ENCODE results near the gene DIPK2A.

DIPK2A gene, protein sequence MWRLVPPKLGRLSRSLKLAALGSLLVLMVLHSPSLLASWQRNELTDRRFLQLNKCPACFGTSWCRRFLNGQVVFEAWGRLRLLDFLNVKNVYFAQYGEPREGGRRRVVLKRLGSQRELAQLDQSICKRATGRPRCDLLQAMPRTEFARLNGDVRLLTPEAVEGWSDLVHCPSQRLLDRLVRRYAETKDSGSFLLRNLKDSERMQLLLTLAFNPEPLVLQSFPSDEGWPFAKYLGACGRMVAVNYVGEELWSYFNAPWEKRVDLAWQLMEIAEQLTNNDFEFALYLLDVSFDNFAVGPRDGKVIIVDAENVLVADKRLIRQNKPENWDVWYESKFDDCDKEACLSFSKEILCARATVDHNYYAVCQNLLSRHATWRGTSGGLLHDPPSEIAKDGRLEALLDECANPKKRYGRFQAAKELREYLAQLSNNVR

DNA sequence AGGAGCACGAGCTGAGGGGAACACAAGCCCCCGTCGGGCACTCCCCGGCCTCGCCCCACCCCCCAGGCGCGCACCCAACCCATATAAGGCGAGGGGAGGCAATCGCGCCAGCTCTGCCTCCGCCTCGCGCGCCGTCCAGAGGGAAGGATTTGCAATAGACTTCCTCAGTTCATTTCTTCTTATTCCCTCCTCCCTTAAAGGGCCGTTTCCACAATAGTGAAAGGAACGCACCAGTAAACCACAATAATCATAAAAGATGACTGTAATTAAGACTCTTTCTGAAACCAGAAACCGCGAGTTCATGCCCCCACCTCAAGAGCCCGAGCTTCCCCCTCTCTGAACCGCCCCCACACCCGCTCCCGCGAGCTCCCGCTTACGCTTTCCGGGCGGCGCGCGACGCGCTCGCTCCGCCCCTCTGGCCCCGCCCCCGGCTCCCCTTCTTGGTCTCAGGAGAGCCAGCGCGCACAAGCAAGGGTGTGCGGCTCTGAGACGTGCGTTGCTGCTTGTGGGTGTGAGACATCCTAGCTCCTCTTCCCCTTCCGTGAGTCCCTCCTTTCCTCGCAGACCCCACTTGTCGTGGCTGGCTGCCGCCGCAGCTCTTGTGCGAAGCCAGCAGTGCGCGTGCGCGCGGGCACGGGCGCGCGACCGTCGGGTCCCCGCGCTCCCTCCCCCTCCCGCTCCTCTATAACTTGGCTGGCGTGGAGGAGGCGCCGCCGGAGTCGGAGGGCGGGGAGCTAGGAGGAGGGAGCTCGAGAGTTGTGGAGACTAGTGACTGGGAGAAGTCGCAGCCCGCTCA lies at the start of gene DIPK2A:
DIPK2A (plus strand) TSS at position 465 of the 796 bp plus-strand sequence. CDS start 510 bp downstream, outside the sequence.
- peak; percentile 90 for DNase-seq

DNA sequence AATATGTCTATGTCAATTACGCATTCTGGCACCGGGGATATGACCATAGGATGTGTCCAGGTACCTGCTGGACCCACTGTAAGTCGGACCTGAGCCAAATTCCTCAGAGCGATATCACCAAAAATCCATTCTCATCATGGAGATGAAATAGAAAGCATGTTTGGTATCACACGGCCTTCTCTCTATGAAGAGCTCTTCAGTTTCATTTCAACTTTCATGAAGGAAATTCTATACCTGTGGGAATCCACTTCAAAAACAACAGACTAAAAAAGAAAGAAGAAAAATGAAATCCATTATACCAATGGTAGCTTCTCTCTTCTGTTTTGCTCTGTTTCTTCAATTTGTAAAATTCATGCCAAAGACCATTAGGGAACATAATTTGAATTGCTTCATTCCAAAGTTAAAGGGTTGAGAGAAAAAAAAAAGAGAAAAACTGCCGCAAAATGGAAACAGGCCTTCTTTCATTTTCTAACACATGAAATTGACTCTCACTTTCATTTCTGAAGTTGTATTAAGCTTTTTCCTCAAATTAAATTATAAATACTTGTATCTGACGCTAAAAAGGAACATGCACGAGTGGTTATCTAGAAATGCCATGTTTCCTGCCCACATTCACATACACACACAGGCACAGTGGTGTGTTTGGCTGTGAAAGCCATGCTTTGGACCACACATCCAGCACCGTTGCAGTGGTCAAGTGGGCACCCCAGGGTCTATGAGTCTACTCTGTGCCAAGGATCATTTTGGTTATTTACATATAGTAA lies 46.9 kb upstream of the DIPK2A start:
- DNase-seq, result no peak

DNA sequence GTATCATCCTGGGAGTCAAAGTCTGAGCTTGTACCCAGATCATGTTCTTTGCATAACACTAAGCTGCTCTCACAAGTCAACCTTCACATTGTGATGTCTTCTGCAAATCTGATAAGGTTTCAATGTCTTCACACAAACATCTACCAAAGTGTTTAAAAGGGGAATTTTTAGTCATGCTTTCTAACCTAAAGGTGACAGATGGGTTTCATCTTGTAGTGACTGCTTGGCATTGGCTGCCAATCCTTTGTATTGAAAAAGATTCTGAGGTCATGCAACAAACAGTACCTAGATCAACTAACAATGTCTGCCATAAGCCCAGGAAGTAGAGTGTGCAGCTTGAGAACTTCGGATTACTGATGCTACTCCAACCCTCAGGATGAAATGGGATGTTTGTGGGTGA lies 43.6 kb upstream of the DIPK2A start:
- no peak for DNase-seq

DNA sequence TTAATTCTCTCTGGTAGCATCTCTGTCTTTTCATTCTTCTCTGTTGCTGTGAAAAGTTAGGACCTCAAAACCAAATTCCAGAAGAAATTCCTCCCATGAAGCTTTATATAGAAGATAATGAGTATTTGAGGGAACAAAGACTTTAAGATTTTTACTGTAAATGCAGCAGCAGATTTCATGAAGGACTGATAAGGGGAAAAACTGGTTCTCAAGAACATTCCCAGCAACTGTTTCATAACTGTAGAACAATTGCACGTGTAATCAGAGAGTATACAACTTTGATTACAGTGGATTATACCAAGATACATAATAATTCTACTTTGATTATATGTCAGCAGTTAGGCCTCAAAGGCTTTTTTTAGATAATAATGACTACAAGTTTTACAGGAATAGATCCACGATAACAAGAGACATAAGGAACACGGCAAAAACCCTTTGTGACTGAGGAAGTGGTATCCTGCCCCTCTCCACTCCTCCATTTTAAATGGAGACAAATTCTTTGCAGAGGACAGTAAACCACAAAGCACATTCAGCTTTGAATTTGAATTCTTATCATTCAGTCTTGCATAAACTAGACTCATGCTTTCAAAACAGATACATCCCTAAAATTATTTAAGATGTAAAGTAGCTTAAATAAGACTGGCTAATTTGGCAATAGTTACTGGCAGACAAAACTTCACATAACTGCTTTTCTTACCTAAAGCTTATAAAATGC lies 42.9 kb upstream of the DIPK2A start:
- no peak for DNase-seq

DNA sequence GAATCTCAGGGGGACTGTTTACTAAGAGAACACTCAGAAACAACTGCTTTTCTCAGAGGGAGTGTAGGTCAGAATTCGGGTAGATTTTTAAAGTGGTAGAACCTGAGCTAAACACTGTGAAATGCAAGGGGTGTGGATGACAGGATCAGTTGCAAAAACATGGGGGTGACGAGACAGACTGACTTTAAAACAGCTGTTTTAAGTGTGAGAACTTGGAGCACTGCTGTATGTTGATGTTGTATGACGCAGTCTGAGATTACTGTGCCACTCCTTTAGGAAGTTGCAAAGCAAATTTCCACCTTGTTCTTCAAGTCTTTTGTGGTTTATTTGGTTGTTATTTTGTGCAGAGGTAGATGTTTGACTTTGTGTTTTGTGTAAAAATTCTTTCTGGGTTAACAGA lies 36.8 kb upstream of the DIPK2A start:
- no peak for DNase-seq

DNA sequence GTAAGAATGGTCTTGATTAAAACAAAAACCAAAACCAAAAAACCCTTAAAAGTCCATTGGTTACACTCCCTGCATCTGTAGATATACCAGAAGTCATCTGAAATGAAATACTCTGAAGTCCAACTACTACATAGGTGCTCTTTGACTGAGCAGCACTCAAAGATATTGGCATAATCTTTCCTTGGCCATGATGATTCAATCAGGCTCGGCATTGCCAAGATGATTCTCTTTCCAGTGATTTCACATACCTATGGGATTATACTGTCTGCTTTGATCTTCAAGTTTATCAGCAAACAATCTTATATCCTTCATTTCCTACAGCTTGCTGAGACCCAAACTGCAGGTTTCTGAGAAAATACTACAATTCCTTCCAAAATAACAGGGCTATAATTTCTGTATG lies 35.9 kb upstream of the DIPK2A start:
- no peak for DNase-seq

DNA sequence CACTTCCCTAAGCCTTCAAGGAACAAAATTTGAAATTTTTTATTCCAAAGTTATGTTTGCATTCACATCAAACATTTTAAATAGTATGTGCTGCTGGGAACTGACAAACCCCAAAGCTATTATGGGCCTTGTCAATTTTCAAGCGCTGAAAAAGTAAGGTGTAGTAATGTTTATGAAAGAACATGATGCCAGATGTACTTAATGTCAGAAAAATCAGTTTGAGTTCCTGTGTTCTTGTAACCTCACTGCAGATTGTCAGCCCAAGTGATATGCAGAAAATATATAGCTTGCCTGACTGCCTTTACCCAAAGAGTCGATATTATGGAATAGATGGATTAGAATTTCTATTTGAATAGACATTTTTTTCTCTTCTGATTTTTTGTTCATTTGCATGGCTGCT lies 20.8 kb upstream of the DIPK2A start:
- no peak for DNase-seq

DNA sequence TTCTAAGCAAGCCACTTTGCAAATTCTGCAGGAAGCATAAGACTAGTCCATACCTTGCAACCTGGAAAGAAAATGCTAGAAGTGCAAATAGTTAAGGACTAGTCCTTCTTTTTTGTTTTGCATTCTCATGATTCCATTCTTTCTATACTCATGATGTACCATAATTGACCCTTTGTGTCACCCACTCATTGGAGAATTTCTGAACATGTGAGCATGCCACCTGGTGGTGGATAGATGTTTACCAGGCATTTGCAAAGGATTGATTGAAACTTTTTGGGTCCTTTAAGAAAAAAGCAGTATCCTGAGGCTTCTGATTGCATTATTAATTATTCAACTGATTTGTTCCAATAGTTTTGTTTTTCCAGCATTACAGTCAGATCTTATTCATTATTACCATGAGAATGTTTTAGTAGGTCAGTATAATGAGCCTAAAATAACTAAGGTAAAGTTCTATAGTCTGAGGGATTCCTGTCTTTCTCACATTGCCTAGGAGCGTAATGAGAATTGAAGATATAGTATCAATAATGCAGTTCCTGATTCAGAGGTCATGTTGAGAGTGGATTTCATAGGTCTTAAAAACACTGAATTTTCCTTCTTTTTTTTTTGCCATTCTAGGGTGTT lies 20.2 kb upstream of the DIPK2A start:
- no peak for DNase-seq

DNA sequence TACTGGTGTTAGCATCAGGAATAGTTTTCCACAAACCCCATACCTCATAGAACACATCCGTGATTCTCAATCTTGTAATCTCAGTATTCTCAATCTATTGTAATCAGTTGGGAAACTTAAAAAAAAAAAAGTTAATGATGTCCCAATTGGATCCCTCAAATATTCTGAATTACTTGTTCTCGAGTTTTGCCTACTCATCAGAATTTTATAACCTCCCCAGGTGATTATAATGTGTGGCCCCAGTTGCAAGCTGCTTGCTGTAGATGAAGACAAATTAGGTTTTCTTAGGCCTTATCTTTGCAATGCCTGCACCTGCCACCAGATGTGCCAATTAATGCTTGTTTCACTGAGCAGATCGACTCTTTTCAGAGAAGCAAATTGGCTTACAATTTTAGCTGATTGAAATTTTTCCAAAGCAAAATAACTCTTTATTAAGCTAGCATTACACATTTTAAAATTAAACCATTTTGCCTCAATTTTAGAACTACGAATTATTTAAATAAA lies 19.0 kb upstream of the DIPK2A start:
- DNase-seq, result no peak

DNA sequence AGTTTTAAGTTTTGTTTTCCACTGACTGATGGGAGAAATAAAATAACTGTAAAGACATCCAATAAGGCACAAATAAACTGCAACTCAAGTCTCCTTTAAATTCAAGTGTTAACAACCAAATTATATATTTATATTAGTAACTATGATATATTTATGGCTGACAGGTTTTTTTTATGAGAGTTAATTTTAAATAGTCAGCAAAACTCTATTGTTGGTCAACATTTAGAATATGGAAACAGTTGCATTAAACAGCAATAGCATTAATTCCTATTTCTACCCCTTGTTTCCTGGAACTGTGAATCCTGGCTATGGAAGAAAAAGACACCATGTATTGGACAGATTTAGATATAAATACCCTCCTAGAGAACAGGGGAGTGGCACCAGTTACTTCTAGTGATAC lies 16.5 kb upstream of the DIPK2A start:
- no peak for DNase-seq

DNA sequence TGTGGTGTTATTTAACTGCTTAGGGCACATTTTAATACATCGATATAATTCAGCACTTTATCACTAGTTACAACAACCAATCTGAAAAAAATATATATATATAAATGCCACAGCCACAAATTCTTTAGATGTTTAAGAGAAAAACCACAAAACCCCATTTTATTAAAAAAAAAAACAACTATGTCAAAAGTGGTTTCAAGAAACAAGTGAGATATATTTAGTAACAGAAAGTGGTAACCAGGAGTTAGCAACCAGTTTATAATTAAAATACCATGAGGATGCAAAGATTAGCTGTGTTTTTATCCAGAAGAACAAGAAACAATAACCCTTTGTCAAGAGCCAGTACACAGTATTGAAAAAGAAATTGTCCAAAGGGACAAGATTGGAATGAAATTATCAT lies 14.8 kb upstream of the DIPK2A start:
- DNase-seq, result no peak

DNA sequence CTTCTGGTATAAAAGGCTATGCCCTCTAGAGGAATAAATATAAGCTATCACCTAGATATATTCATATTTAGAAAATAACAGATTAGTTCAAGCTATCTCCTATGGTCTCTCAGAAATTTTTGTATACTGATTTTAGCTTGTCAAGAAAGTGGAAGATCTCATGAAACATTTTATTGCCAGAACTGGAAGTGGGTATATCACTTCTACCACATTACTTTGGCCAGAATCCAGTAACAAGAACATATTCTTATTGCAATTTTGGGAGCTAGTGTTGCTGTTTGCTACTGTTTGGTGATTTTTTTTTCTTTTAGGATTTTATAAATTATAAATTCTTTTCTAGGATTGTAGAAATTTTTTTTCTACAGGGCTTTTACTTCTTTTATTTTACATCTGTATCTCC lies 14.2 kb upstream of the DIPK2A start:
- DNase-seq, result no peak

DNA sequence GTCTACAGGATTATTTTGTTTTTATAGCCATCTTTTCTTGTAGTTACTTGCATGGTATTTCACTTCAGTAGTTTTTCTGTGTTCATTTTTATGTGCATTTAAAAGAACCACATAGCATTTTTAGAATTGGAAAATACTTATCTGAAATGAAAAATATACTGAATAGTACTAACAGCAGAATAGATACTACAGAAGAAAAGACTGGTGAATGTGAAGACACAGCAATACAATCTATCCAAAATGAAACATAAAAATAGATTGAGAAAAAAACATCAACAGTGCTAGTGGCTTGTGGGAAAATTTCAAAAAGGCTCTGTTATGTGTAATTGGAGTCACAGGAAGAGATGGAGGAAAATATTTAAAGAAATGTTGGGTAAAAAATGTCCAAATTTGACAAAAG lies 12.7 kb upstream of the DIPK2A start:
- no peak for DNase-seq

DNA sequence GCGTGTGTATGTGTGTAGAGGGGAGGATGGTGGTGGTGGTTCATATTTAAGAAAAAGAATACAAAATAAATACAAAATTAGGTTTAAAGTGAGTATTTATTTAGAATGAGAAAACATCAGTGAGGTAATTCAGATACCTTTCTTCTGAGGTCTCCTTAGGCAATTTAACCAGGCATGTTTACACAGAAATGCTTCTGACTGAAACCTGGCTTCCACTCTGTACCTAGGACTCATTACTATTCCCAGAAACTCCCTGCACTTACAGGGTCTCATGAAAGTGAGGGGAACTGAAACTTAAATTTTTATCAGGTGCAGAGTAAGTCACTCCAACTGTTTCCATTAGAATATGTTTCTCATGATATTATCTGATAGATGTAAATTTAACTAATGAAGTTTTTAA lies 10.3 kb upstream of the DIPK2A start:
- no peak for DNase-seq

DNA sequence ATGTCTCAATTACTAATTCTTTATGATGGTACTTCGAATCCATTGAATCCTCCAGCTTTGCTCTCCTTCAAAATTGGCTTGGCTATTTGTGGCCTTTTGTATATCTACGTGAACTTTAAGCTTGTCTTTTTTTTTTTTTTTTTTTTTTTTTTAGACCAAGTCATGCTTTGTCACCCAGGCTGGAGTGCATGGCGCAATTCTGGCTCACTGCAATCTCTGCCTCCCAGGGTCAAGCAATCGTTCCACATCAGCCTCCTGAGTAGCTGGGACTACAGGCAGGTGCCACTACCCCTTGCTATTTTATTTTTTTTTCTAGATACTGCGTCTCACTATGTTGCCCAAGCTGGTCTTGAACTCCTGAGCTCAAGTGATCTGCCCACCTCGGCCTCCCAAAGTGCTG lies 7.7 kb upstream of the DIPK2A start:
- no peak for DNase-seq

DNA sequence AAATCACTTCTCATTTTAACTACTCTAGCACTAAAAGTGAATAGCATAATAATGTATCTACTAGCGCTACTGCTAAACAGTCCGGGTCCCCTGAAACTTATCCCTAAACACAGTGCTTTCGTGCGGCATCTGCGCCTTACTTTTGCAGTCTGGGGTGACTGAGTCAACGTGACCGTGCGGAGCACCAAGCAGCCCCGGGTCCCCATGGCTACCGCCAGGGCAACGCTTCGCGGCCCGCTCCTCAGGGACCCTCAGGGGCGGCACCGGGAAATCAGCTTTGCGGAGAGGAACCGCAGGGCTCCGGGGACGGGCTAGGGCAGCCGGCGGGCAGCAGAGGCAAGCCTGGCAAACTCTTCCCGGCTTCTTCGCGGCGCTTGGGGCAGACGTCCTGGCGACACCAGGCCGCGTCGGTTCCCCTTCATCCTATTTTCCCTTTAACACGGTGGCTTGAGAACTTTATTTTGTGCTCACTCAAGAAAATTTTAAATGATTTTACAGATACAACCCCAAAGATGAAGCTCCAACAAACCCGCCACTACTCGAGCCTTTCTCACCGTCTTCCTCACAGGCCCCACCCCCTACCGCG lies 757 bp upstream of the DIPK2A start:
- peak; percentile 26 for DNase-seq

DNA sequence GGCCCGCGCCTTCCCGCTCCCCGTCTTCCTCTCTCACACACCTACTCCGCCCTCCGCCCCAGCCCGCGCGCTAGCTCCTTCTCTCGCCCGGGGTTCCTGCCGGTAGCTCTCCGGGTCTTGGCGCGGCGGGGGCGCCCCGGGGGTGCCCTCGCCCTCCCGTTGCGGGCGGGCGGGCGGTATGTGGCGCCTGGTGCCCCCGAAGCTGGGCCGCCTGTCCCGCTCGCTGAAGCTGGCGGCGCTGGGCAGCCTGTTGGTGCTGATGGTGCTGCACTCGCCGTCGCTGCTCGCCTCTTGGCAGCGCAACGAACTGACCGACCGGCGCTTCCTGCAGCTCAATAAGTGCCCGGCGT lies 507 bp downstream of the DIPK2A start:
- no peak for DNase-seq

DNA sequence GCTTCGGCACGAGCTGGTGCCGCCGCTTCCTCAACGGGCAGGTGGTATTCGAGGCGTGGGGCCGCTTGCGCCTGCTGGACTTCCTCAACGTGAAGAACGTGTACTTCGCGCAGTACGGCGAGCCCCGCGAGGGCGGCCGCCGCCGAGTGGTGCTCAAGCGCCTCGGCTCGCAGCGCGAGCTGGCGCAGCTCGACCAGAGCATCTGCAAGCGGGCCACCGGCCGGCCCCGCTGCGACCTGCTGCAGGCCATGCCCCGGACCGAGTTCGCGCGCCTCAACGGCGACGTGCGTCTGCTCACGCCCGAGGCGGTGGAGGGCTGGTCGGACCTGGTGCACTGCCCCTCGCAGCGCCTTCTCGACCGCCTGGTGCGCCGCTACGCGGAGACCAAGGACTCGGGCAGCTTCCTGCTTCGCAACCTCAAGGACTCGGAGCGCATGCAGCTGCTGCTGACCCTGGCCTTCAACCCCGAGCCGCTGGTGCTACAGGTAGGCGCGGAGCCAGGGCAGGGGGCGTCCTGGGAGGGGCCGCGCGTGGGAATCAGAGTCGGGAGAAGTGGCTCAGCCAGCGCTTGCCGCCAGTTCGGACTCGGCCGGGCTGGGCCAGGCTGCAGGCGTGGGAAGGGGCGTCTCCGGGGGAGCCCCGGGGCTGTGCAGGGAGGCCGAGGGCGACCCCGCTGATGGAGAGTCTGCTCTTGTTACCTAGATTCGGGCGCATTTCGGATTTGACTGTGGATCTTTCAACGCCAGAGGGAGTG lies 1.1 kb downstream of the DIPK2A start:
- DNase-seq, result peak; percentile 55

DNA sequence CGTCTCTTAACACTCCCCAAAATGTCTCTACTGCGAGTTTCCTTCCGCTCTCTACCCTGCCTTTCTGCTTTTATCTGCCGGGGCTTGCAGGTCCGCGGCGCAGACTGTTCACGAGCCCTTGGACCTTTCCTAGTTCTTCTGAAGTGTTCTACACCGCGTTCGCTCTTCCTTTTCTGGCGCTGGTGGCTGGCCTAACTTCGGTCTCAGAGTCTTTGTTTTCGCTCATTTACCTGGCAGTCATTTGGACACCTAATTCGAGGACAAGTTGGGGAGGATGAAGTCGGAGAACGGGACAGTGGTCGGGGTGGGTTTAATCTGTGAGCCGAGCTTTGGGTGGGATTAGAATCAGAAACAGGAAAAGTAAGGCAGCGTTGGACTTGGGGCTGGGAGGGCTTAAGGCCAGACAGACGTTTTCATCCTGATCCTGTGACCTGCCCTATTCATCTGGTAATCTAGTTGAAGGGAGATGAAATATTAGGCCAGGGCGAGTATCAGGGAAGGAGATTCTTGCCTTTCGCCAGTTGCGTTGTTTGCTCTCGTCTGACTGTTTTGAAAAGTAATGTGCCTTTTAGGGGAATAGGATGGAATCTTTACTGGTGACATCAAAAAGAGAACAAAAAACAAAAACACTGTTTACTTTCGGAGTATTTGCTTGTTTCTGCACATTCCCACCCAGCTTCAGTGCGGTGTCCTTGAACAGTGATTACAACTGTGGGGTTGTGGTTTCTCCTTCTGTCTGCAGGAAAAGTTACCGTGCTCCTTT lies 1.8 kb downstream of the DIPK2A start:
- DNase-seq, result peak; percentile 48

Data from DMS79 treated with DMSO at 0.1 percent for 48 hours (cell line).